ENCODE data around the gene SNX13.

The SNX13 gene

DNA sequence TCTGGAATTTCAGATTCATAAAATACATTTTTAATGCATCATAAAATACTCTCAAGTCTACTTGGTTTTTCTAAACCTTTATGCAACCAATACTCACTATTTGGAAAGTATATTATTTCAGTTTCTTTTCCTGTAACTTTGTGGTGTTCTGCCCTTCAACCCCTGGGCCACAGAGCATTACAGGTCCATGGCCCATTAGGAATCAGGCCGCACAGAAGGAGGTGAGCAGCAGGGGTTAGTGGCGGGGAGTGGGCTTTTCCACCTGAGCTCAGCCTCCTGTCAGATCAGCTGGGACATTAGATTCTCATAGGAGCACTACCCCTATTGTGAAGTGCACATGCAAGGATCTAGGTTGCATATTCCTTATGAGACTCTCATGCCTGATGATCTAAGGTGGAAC, 9.7 kb downstream of the SNX13 start:
- Histone ChIP-seq H3K4me1 (ENCODE audit: insufficient read depth, poor library complexity, severe bottlenecking) (peaks cover 4% of the 10 kb centered on the region), H3K27me3 (ENCODE audit: insufficient read depth, poor library complexity, severe bottlenecking) (no peaks in the 10 kb centered on the region), H3K27ac (ENCODE audit: poor library complexity, severe bottlenecking) (no peak overlapping the region), H3K4me3 (ENCODE audit: severe bottlenecking) (no peak overlapping the region), H3K9me3 (ENCODE audit: severe bottlenecking) (no peaks in the 10 kb centered on the region), H3K36me3 (ENCODE audit: low read depth) (no peaks in the 10 kb centered on the region)
- DNase-seq (ENCODE audit: low spot score) (no peak), ATAC-seq (ENCODE audit: low read depth) (no peak)
- TF ChIP-seq, protein P1, sequence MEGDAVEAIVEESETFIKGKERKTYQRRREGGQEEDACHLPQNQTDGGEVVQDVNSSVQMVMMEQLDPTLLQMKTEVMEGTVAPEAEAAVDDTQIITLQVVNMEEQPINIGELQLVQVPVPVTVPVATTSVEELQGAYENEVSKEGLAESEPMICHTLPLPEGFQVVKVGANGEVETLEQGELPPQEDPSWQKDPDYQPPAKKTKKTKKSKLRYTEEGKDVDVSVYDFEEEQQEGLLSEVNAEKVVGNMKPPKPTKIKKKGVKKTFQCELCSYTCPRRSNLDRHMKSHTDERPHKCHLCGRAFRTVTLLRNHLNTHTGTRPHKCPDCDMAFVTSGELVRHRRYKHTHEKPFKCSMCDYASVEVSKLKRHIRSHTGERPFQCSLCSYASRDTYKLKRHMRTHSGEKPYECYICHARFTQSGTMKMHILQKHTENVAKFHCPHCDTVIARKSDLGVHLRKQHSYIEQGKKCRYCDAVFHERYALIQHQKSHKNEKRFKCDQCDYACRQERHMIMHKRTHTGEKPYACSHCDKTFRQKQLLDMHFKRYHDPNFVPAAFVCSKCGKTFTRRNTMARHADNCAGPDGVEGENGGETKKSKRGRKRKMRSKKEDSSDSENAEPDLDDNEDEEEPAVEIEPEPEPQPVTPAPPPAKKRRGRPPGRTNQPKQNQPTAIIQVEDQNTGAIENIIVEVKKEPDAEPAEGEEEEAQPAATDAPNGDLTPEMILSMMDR (IDR thresholded peaks at IDR 0.05; ENCODE audit: poor library complexity, severe bottlenecking), result no peak

DNA sequence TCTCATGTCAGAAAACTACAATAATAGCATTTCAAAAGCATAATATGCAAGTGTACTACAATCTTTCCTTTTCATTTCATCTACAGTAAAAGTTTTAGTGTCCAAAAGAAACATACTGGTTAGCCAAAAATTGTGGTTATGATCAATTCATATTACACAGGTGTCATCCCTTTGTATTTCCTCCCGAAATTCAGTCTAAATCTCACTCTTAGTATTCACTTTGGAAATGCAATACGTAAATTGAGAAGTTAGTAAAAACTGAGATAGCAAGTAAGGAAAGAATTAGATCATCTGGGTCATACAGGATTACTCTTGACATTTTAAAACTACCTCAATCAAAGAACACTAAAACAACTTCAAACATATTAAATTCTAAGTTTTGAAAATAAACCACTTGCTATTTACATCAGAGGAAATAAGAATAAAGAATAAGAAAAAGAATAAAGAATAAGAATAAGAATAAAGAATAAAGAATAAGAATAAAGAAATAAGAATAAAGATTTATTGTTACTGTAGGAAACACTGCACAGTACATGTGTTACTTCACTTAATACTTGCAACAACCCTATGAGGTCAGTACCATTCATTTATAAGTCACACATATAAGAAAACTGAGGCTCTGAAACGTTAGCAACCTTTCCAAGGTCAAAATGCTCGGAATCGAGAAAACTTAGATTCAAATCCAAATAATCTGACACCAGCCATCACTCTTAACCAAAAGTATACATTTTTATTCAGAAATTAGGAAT, 10.5 kb downstream of the SNX13 start:
- no peak for DNase-seq (ENCODE audit: low spot score)
- no peak overlapping the region for H3K27ac ChIP-seq (ENCODE audit: poor library complexity, severe bottlenecking)
- H3K4me3 ChIP-seq (ENCODE audit: severe bottlenecking), result no peak overlapping the region
- no peaks in the 10 kb centered on the region for H3K27me3 ChIP-seq (ENCODE audit: insufficient read depth, poor library complexity, severe bottlenecking)
- H3K4me1 ChIP-seq (ENCODE audit: insufficient read depth, poor library complexity, severe bottlenecking), result peaks cover 4% of the 10 kb centered on the region
- no peaks in the 10 kb centered on the region for H3K36me3 ChIP-seq (ENCODE audit: low read depth)
- TF ChIP-seq, protein P1 (IDR thresholded peaks at IDR 0.05; ENCODE audit: poor library complexity, severe bottlenecking), result no peak
- no peak for ATAC-seq (ENCODE audit: low read depth)
- H3K9me3 ChIP-seq (ENCODE audit: severe bottlenecking), result no peaks in the 10 kb centered on the region

DNA sequence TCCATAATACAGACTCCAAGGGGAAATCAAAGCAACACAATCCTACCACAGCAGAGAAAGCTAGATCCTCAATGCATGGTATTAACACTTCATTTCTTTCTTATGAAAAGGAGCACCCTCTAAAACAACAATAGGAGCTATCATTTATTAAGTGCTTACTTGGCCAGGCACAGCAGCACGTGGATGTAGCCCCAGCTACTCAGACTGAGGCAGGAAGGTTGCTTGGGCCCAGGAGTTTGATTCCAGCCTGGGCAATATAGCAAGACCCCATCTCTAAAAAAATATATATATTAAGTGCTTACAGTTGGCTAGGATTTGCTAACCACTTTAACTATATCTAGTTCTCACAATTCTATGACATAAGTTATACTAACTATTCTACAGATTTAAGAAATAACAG, 12.2 kb downstream of the SNX13 start:
- no peak overlapping the region for H3K4me3 ChIP-seq (ENCODE audit: severe bottlenecking)
- TF ChIP-seq, protein P1 (IDR thresholded peaks at IDR 0.05; ENCODE audit: poor library complexity, severe bottlenecking), result no peak
- no peaks in the 10 kb centered on the region for H3K4me1 ChIP-seq (ENCODE audit: insufficient read depth, poor library complexity, severe bottlenecking)
- H3K27ac ChIP-seq (ENCODE audit: poor library complexity, severe bottlenecking), result no peak overlapping the region
- H3K36me3 ChIP-seq (ENCODE audit: low read depth), result no peaks in the 10 kb centered on the region
- DNase-seq (ENCODE audit: low spot score), result no peak
- no peaks in the 10 kb centered on the region for H3K9me3 ChIP-seq (ENCODE audit: severe bottlenecking)
- no peak for ATAC-seq (ENCODE audit: low read depth)
- H3K27me3 ChIP-seq (ENCODE audit: insufficient read depth, poor library complexity, severe bottlenecking), result no peaks in the 10 kb centered on the region

DNA sequence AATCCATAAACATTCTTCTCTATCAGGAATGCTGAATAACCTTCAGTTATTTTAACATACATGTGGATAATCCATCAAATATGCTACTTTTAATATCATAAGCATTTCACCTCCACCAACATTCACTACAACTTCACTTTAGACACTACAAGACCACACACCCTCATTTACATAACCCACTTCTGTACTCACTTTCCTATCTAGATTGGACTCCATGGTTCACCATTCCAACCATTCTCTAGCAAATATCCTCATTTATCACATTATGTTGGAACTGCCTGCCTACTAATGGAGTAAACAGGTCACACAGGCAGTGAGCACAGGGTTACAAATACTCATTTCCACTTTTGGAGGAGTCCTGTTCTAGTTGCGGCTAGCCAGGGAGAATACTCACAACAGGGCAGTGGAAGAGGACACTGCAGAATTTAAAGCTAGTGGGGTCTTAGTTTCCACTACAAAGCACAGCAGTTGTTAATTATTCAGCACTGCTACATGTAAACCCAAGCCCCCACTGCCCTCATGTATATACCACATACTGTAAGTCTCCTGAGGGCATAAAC, 18.4 kb downstream of the SNX13 start:
- no peak for DNase-seq (ENCODE audit: low spot score)
- Histone ChIP-seq H3K9me3 (ENCODE audit: severe bottlenecking) (peaks cover 2% of the 10 kb centered on the region), H3K27ac (ENCODE audit: poor library complexity, severe bottlenecking) (no peak overlapping the region), H3K4me1 (ENCODE audit: insufficient read depth, poor library complexity, severe bottlenecking) (no peaks in the 10 kb centered on the region), H3K4me3 (ENCODE audit: severe bottlenecking) (no peak overlapping the region), H3K36me3 (ENCODE audit: low read depth) (no peaks in the 10 kb centered on the region; the same call in 1 of the 2 replicates), H3K27me3 (ENCODE audit: insufficient read depth, poor library complexity, severe bottlenecking) (no peaks in the 10 kb centered on the region)
- no peak for ATAC-seq (ENCODE audit: low read depth)
- TF ChIP-seq, protein P1 (IDR thresholded peaks at IDR 0.05; ENCODE audit: poor library complexity, severe bottlenecking), result no peak

DNA sequence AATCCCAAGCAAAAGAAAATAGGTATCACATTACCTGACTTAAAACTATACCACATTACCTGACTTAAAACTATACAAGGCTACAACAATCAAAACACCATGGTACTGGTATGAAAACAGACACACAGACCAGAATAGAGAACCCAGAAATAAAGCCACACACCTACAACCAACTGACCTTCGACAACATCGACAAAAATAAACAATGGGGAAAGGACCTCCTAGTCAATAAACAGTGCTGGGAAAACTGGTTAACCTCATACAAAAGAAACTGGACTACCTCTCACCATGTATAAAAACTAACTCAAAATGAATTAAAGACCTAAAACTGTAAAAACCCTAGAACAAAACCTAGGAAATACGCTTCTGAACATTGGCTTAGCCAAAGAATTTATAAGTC, 22.5 kb downstream of the SNX13 start:
- H3K4me3 ChIP-seq (ENCODE audit: severe bottlenecking), result no peak overlapping the region
- H3K9me3 ChIP-seq (ENCODE audit: severe bottlenecking), result peaks cover 4% of the 10 kb centered on the region
- ATAC-seq (ENCODE audit: low read depth) (no peak), DNase-seq (ENCODE audit: low spot score) (no peak)
- no peaks in the 10 kb centered on the region; the same call in 1 of the 2 replicates for H3K36me3 ChIP-seq (ENCODE audit: low read depth)
- H3K27ac ChIP-seq (ENCODE audit: poor library complexity, severe bottlenecking), result no peak overlapping the region
- TF ChIP-seq, protein P1 (IDR thresholded peaks at IDR 0.05; ENCODE audit: poor library complexity, severe bottlenecking), result no peak
- no peaks in the 10 kb centered on the region for H3K4me1 ChIP-seq (ENCODE audit: insufficient read depth, poor library complexity, severe bottlenecking)
- no peaks in the 10 kb centered on the region for H3K27me3 ChIP-seq (ENCODE audit: insufficient read depth, poor library complexity, severe bottlenecking)
